ENCODE measurements around the gene ATAD1.

The ATAD1 gene

GRCh38 chr10:87863053-87863943 lies 45.3 kb upstream of the ATAD1 start, which contains the start of the genes KLLN and PTEN:
Gene KLLN (minus strand): TSS chr10:87863533. CDS start chr10:87862487, 1,046 bp downstream.
Gene PTEN (plus strand): TSS chr10:87863625. CDS start chr10:87864470, 845 bp downstream.
- TF ChIP-seq, protein P1, sequence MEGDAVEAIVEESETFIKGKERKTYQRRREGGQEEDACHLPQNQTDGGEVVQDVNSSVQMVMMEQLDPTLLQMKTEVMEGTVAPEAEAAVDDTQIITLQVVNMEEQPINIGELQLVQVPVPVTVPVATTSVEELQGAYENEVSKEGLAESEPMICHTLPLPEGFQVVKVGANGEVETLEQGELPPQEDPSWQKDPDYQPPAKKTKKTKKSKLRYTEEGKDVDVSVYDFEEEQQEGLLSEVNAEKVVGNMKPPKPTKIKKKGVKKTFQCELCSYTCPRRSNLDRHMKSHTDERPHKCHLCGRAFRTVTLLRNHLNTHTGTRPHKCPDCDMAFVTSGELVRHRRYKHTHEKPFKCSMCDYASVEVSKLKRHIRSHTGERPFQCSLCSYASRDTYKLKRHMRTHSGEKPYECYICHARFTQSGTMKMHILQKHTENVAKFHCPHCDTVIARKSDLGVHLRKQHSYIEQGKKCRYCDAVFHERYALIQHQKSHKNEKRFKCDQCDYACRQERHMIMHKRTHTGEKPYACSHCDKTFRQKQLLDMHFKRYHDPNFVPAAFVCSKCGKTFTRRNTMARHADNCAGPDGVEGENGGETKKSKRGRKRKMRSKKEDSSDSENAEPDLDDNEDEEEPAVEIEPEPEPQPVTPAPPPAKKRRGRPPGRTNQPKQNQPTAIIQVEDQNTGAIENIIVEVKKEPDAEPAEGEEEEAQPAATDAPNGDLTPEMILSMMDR (IDR thresholded peaks at IDR 0.05; ENCODE audit: borderline replicate concordance, control extremely low read depth, extremely low read depth, insufficient read depth, missing control alignments): no peak
- in situ Hi-C loops (cut with MboI; ENCODE audit: low sequenced_read_pairs, unreplicated experiment): loop anchor here (5.0 to 25.0 kb wide), 4 partner anchors 202 to 524 kb away; no protein-coding TSS in a partner anchor
- DNase-seq (ENCODE audit: low spot score): peak; percentile 84

- TF ChIP-seq, protein P1 (IDR thresholded peaks at IDR 0.05; ENCODE audit: borderline replicate concordance, control extremely low read depth, extremely low read depth, insufficient read depth, missing control alignments): no peak
- DNase-seq (ENCODE audit: low spot score): no peak
- in situ Hi-C loops (cut with MboI; ENCODE audit: low sequenced_read_pairs, unreplicated experiment): loop anchor here (5.0 to 25.0 kb wide), 4 partner anchors 202 to 525 kb away; no protein-coding TSS in a partner anchor
Observed at GRCh38 chr10:87862679-87863052, 44.6 kb upstream of the ATAD1 start.

DNA sequence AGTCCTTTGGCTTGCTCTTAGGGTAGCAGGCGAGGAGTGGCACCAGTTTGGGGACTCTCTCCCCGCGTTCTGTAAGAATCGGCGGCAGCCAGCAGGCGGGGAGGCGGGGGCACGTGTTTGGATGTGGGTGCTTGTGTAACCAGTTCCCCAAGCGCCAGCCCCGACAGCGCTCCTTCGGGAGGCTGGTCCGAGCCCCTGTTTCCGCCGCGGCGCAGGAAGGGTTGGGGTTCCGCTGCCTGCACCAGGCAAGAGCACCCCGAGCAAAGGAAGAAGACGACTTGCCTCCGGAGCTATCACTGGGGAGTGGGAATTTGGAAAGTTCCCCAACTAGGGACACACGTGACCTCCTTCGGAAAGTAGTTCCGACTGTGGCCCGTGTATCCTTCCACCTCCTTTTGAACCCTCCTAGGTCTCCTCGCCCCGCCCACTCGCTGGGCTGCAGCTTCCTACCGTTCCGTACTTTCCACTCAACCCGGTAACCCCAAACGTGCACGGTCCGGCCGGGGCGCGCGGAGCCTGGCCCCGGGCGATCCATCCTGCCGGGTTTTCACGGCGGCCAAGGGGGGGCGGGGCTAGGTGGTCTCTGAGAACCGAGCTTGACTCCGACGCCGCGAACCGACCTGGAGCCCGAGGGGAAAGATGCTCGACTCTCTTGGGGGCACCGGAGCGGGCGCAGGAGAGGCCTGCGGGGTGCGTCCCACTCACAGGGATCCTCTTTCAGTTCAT lies 44.1 kb upstream of the ATAD1 start:
- in situ Hi-C loops (cut with MboI; ENCODE audit: low sequenced_read_pairs, unreplicated experiment): loop anchor here (5.0 to 25.0 kb wide), 4 partner anchors 203 to 525 kb away; no protein-coding TSS in a partner anchor
- TF ChIP-seq, protein P1 (IDR thresholded peaks at IDR 0.05; ENCODE audit: borderline replicate concordance, control extremely low read depth, extremely low read depth, insufficient read depth, missing control alignments): no peak
- peak; percentile 91 for DNase-seq (ENCODE audit: low spot score)

DNA sequence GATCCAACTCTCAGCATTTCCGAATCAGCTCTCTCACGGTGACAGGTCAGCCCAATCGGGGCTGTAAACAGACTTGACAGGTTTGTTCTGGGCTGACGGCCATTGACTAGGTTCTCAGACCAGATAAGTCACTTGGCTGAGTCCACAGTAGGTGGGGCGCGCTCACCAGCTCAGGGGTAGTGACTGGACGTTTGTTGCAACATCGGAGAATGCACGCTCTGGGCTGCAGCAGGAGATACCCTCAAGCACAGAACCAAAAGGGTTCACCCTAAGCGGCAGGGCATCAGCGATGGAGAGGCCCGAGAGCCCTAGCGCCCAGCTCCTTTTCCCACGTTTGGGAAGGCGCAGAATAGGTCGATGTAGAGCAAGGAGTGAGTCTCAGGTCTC lies 43.5 kb upstream of the ATAD1 start:
- peak; percentile 60 for DNase-seq (ENCODE audit: low spot score)
- in situ Hi-C loops (cut with MboI; ENCODE audit: low sequenced_read_pairs, unreplicated experiment): loop anchor here (5.0 to 25.0 kb wide), 4 partner anchors 203 to 526 kb away; no protein-coding TSS in a partner anchor
- TF ChIP-seq, protein P1 (IDR thresholded peaks at IDR 0.05; ENCODE audit: borderline replicate concordance, control extremely low read depth, extremely low read depth, insufficient read depth, missing control alignments): peak; percentile 29

GRCh38 chr10:87860816-87861403 lies 42.9 kb upstream of the ATAD1 start:
- TF ChIP-seq, protein P1 (IDR thresholded peaks at IDR 0.05; ENCODE audit: borderline replicate concordance, control extremely low read depth, extremely low read depth, insufficient read depth, missing control alignments): no peak
- DNase-seq (ENCODE audit: low spot score): peak; percentile 22
- in situ Hi-C loops (cut with MboI; ENCODE audit: low sequenced_read_pairs, unreplicated experiment): loop anchor here (5.0 to 25.0 kb wide), 4 partner anchors 204 to 526 kb away; no protein-coding TSS in a partner anchor
